CD14-positive monocyte (primary cell): ENCODE results near the gene MSH6. TPM values are rescaled to one million over a fixed set of nuclear protein-coding genes. Genes with fewer than 3 reads are reported as not detected.

Experiments
- DNase-seq, 3 donors: peaks; one replicate each; pipeline ENCODE4 v3.0.0-alpha.2; 2011 to 2022
- H2AFZ ChIP-seq: 2 replicates; pipeline ENCODE4 v1.6.0; 2012; ENCODE audit warnings: mild to moderate bottlenecking, low read depth, low read length, inconsistent platforms; ENCODE audit not compliant: insufficient read depth, poor library complexity, severe bottlenecking
- H3K27ac ChIP-seq, 2 donors: 1 replicate in 1 of 2; 2 replicates in 1 of 2; pipeline ENCODE4 v1.5.1; 2012 to 2013; ENCODE audit warnings: low read length in 2 of 2, control low read depth in 1 of 2, inconsistent platforms in 1 of 2, low read depth in 1 of 2, mild to moderate bottlenecking in 1 of 2
- H3K27me3 ChIP-seq, 2 donors: one replicate each; pipeline versions ENCODE4 v1.6.0 to v1.6.1; 2011 to 2013; ENCODE audit warnings: low read length in 2 of 2; ENCODE audit not compliant: control insufficient read depth in 2 of 2, insufficient read depth in 2 of 2
- H3K36me3 ChIP-seq, 2 donors: replicated peaks in 1 of 2; 1 replicate in 1 of 2; 2 replicates in 1 of 2; pipeline versions ENCODE4 v1.5.1 to v1.6.1; 2012 to 2013; ENCODE audit warnings: low read length in 2 of 2, control low read depth in 1 of 2, inconsistent platforms in 1 of 2, mild to moderate bottlenecking in 1 of 2; ENCODE audit not compliant: insufficient read depth in 2 of 2, control insufficient read depth in 1 of 2
- H3K4me1 ChIP-seq, 2 donors: 1 replicate in 1 of 2; 2 replicates in 1 of 2; pipeline versions ENCODE4 v1.5.1 to v1.6.1; 2012 to 2013; ENCODE audit warnings: low read length in 2 of 2, control low read depth in 1 of 2, inconsistent platforms in 1 of 2, mild to moderate bottlenecking in 1 of 2, moderate library complexity in 1 of 2; ENCODE audit not compliant: insufficient read depth in 2 of 2, control insufficient read depth in 1 of 2
- H3K4me2 ChIP-seq: replicated peaks from 2 replicates; pipeline ENCODE3; 2012; ENCODE audit warnings: low read length, moderate library complexity, mild to moderate bottlenecking; ENCODE audit not compliant: poor library complexity, severe bottlenecking; ENCODE audit errors: extremely low read depth
- H3K4me3 ChIP-seq, 3 experiments: fragments of 200-600 bp in 1 of 3; sonication (generic) in 1 of 3; replicated peaks in 1 of 3; 1 replicate in 2 of 3; 2 replicates in 1 of 3; pipeline ENCODE4 v1.5.1; 2011 to 2013; ENCODE audit warnings: low read length in 3 of 3, mild to moderate bottlenecking in 3 of 3, control low read depth in 2 of 3, low read depth in 2 of 3, inconsistent platforms in 1 of 3, moderate library complexity in 1 of 3
- H3K79me2 ChIP-seq: 2 replicates; pipeline ENCODE4 v1.6.0; 2012; ENCODE audit warnings: mild to moderate bottlenecking, control low read depth, inconsistent platforms, low read length, moderate library complexity; ENCODE audit not compliant: insufficient read depth
- H3K9ac ChIP-seq: 2 replicates; pipeline ENCODE4 v1.6.0; 2017; ENCODE audit warnings: low read length, mild to moderate bottlenecking; ENCODE audit not compliant: insufficient read depth, poor library complexity, severe bottlenecking
- H3K9me3 ChIP-seq, 2 donors: replicated peaks in 1 of 2; 1 replicate in 1 of 2; 2 replicates in 1 of 2; pipeline versions ENCODE4 v1.5.1 to v1.6.1; 2012 to 2013; ENCODE audit warnings: low read length in 2 of 2, control low read depth in 1 of 2; ENCODE audit not compliant: control insufficient read depth in 1 of 2, insufficient read depth in 1 of 2
- H4K20me1 ChIP-seq: 2 replicates; pipeline ENCODE4 v1.6.0; 2012; ENCODE audit warnings: mild to moderate bottlenecking, low read length, control low read depth, moderate library complexity; ENCODE audit not compliant: insufficient read depth
- H3K27ac Mint-ChIP-seq, 7 donors: one replicate each; pipeline ENCODE4 v1.8.0; 2020; ENCODE audit warnings: mild to moderate bottlenecking in 7 of 7, mixed read lengths in 7 of 7, moderate library complexity in 6 of 7, inconsistent platforms in 2 of 7
- H3K27me3 Mint-ChIP-seq, 3 donors: one replicate each; pipeline ENCODE4 v1.8.0; 2021 to 2022; ENCODE audit warnings: low read depth in 3 of 3, mild to moderate bottlenecking in 3 of 3, mixed read lengths in 3 of 3, moderate library complexity in 3 of 3, inconsistent platforms in 1 of 3
- H3K36me3 Mint-ChIP-seq, 2 donors: one replicate each; pipeline ENCODE4 v1.8.0; 2020; ENCODE audit warnings: mixed read lengths in 2 of 2, inconsistent platforms in 1 of 2, mild to moderate bottlenecking in 1 of 2
- H3K4me1 Mint-ChIP-seq: one replicate; pipeline ENCODE4 v1.8.0; 2020; ENCODE audit warnings: mild to moderate bottlenecking, mixed read lengths
- H3K4me3 Mint-ChIP-seq, 2 donors: one replicate each; pipeline ENCODE4 v1.8.0; 2020; ENCODE audit warnings: mild to moderate bottlenecking in 2 of 2, mixed read lengths in 2 of 2, moderate library complexity in 1 of 2
- H3K9me3 Mint-ChIP-seq, 7 donors: one replicate each; pipeline ENCODE4 v1.8.0; 2020 to 2022; ENCODE audit warnings: mixed read lengths in 7 of 7, mild to moderate bottlenecking in 6 of 7, moderate library complexity in 6 of 7, inconsistent platforms in 2 of 7
- CTCF ChIP-seq: fragments of 200-600 bp; IDR thresholded peaks from one replicate; pipeline ENCODE4 v1.8.0; 2022; ENCODE audit warnings: antibody characterized with exemption, mild to moderate bottlenecking
- WGBS: methylation state at CpG from one replicate; pipeline ENCODE4 v1.1.5; 2013; ENCODE audit warnings: missing lambda C conversion rate; ENCODE audit not compliant: insufficient coverage; 5-methylcytosine and 5-hydroxymethylcytosine counted together
- intact Hi-C, 2 donors: fragments of 100-400 bp; cut with micrococcal nuclease; formaldehyde crosslinking; loops; one replicate each; pipeline versions ENCODE4 v1.15.0 to v1.15.1; 2023
- polyA plus RNA-seq, 3 donors: library from polyadenylated mRNA; depleted of rRNA in 1 of 3; unstranded in 2 of 3; stranded (reverse) in 1 of 3; fragments of 300-500 nt in 2 of 3; fragments of >200 nt in 1 of 3; fragmentation: Illumina TruSeq in 2 of 3; gene quantifications; 1 replicate in 2 of 3; 2 replicates in 1 of 3; pipeline ENCODE4 v1.2.3, GENCODE V29; 2012 to 2021

Gene MSH6
- polyA plus RNA-seq, 3 donors = 4.1 to 6.5 (median 6.0) TPM

GRCh38 chr2:47735912-47736311 lies 47.0 kb upstream of the MSH6 start:
- no peaks in the 10 kb centered on the region for H4K20me1 ChIP-seq
- Mint-ChIP-seq H3K9me3 (peaks cover 0 to 7% (median 0%) of the 10 kb centered on the region in 7 donors), H3K27ac (no peak overlapping the region), H3K4me3 (no peak overlapping the region), H3K4me1 (no peaks in the 10 kb centered on the region), H3K27me3 (peaks cover 0 to 2% (median 1%) of the 10 kb centered on the region in 3 donors), H3K36me3 (no peaks in the 10 kb centered on the region)
- H3K27ac ChIP-seq = no peak overlapping the region
- H3K4me1 ChIP-seq = no peaks in the 10 kb centered on the region
- no peak overlapping the region for H3K4me2 ChIP-seq
- no CpG with 5 or more reads among the region's 3 CpGs for WGBS
- intact Hi-C loops = no loop called here
- H3K79me2 ChIP-seq = no peaks in the 10 kb centered on the region
- H3K9me3 ChIP-seq = no peaks in the 10 kb centered on the region
- H3K36me3 ChIP-seq = no peaks in the 10 kb centered on the region
- no peaks in the 10 kb centered on the region for H3K27me3 ChIP-seq
- no peak for DNase-seq
- TF ChIP-seq CTCF = no peak
- H3K9ac ChIP-seq = no peak overlapping the region
- no peak overlapping the region for H3K4me3 ChIP-seq
- no peak overlapping the region for H2AFZ ChIP-seq

GRCh38 chr2:47737191-47737975 lies 45.6 kb upstream of the MSH6 start:
- TF ChIP-seq CTCF = no peak
- Histone ChIP-seq H3K9me3 (no peaks in the 10 kb centered on the region), H3K27ac (no peak overlapping the region), H4K20me1 (no peaks in the 10 kb centered on the region), H3K36me3 (no peaks in the 10 kb centered on the region), H3K4me3 (no peak overlapping the region), H3K4me2 (no peak overlapping the region), H3K27me3 (no peaks in the 10 kb centered on the region), H2AFZ (no peak overlapping the region), H3K79me2 (no peaks in the 10 kb centered on the region), H3K4me1 (no peaks in the 10 kb centered on the region), H3K9ac (no peak overlapping the region)
- no peak for DNase-seq
- no peaks in the 10 kb centered on the region for H3K9me3 Mint-ChIP-seq
- no peak overlapping the region for H3K4me3 Mint-ChIP-seq
- intact Hi-C loops = no loop called here
- whole genome bisulfite sequencing = 93% methylated on average over 2 of the region's 3 CpGs
- no peak overlapping the region for H3K27ac Mint-ChIP-seq
- no peaks in the 10 kb centered on the region for H3K4me1 Mint-ChIP-seq
- peaks cover 0 to 2% (median 1%) of the 10 kb centered on the region in 3 donors for H3K27me3 Mint-ChIP-seq
- H3K36me3 Mint-ChIP-seq = no peaks in the 10 kb centered on the region
